ENCODE results near the gene SC5D. TPM values are rescaled to one million over a fixed set of nuclear protein-coding genes. Genes with fewer than 3 reads are reported as not detected.

The SC5D gene
- total RNA-seq, 2 donors from 2014 or later = 24.7 to 29.7 TPM

DNA sequence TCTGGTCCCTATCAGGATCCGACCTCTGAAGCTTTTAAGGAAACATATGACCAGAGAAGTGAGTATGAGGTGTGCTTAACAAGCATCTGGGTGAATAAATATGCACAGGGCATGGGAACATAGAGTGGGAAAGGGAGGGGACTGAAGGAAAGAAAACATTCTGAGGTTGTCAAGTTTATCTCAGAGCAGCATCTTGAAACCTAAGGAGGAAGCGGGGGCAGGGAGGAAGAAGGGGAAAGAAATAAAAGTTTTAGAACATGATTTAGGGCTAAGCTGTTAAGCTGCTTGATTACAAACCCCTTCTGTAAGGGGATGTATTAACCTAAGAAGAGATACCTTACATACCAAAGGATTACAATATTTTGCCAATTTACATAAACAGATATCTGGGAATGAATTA is 24.0 kb upstream of the SC5D start:
- no peak for ATAC-seq
- H3K36me3 Mint-ChIP-seq (ENCODE audit: low read depth) = peaks cover 6% of the 10 kb centered on the region
- H3K9me3 ChIP-seq (ENCODE audit: control insufficient read depth, low read length, poor library complexity, severe bottlenecking) = no peaks in the 10 kb centered on the region
- H3K27ac Mint-ChIP-seq = no peak overlapping the region
- no peak for DNase-seq
- H3K4me1 Mint-ChIP-seq = peaks cover 6% of the 10 kb centered on the region
- peaks cover 63% of the 10 kb centered on the region for H3K27me3 Mint-ChIP-seq
- no peak overlapping the region for H3K4me3 Mint-ChIP-seq

DNA sequence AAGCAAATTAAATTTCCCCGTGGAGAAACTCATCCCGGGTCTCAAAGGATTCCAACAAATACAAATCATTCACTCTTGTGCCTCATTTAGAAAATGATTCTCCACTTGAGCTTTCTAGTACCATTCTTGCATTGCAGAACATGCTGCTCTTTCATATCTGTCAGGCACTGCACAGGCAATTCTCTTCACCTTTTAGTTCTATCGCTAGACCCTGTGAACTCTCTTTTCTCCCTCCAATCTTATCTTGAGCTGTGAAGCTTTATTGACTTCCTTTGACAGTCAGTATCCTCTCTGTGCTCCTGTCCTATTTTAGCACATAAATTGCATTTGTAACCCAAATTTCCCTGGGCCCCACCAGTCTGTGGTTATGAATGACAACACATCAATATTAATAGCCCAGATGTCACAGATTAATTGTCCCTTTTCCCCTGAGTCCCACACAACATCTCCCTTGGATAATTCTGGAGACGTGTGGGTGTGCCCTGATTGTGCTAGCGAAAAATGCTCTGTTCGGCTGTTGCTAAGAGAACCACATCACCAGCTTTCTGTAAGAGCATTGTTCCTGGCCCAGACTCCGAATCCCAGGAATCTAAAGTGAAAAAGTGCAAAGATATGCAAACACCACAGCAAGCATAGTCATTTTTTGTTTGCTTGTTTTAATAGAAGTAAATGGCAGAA is 22.4 kb upstream of the SC5D start:
- Mint-ChIP-seq H3K27me3 (peaks cover 61% of the 10 kb centered on the region), H3K27ac (no peak overlapping the region), H3K4me3 (no peak overlapping the region), H3K4me1 (peaks cover 6% of the 10 kb centered on the region), H3K36me3 (ENCODE audit: low read depth) (peaks cover 6% of the 10 kb centered on the region)
- no peaks in the 10 kb centered on the region for H3K9me3 ChIP-seq (ENCODE audit: control insufficient read depth, low read length, poor library complexity, severe bottlenecking)
- ATAC-seq (no peak), DNase-seq (no peak)

DNA sequence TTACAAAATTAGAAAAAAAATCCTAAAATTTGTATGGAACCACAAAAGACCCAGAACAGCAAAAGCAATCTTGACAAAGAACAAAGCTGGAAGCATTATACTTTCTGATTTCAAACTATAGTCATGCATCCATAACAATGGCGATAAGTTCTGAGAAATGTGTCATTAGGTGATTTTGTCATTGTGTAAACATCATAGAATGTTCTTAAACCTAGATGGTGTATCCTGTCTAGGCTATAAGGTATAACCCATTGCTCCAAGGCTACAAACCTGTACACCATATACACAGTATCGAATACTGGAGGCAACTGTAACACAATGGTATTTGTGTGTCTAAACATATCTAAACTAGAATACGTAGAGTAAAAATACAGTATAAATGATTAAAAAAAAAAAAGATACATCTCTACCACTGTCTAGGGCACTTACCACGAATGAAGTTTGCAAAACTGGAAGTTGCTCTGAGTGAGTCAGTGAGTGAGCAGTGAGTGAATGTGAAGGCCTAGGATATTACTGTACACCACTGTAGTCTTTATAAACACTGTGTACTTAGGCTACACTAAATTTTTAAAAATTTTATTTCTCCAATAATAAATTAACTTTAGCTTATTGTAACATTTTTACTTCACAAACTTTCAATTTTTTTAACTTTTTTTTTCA is 18.1 kb upstream of the SC5D start:
- no peaks in the 10 kb centered on the region for H3K9me3 ChIP-seq (ENCODE audit: control insufficient read depth, low read length, poor library complexity, severe bottlenecking)
- H3K4me3 Mint-ChIP-seq = no peak overlapping the region
- DNase-seq = no peak
- peaks cover 2% of the 10 kb centered on the region for H3K36me3 Mint-ChIP-seq (ENCODE audit: low read depth)
- H3K4me1 Mint-ChIP-seq = no peaks in the 10 kb centered on the region
- ATAC-seq = no peak
- H3K27ac Mint-ChIP-seq = no peak overlapping the region
- H3K27me3 Mint-ChIP-seq = peaks cover 20% of the 10 kb centered on the region

DNA sequence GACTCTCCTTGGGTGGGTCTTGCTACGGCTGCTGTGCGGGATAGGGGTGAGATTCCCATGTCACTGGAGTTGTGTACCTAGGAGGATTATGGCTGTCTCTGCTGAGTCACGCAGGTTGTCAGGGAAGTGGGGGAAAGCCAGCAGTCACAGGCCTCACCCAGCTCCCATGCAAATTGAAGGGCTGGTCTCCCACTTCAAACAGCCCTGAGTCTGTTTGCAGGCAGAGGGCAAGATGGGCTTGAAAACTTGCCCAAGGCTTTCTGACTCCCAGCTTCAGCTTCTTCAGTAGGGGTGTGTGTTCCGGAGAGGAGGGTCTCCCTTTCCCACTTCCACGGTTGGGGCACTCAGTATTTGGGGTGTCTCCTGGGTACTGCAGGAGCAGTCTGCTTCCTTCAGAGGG is 10.9 kb upstream of the SC5D start:
- H3K9me3 ChIP-seq (ENCODE audit: control insufficient read depth, low read length, poor library complexity, severe bottlenecking) = no peaks in the 10 kb centered on the region
- H3K36me3 Mint-ChIP-seq (ENCODE audit: low read depth) = peaks cover 9% of the 10 kb centered on the region
- peaks cover 28% of the 10 kb centered on the region for H3K27me3 Mint-ChIP-seq
- ATAC-seq (no peak), DNase-seq (no peak)
- H3K27ac Mint-ChIP-seq = no peak overlapping the region
- no peak overlapping the region for H3K4me3 Mint-ChIP-seq
- no peaks in the 10 kb centered on the region for H3K4me1 Mint-ChIP-seq

DNA sequence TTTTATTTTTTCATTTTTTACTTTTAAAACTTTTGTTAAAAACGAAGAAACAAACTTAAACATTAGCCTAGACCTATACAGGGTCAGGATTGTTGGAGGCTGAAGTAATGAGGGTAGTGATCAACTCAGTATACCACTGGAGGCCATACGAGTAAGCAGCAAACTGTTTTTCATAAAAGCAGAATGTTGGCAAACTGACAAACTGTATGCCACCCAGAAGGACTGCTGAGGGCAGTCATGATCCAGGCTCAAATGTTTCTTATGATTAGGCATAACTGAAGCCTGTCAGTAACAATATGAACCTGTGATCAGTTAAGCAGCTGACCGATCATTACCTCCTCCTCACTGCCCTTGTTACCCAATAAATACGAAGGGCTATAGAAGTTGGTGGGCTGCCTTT is 10.2 kb upstream of the SC5D start:
- peaks cover 32% of the 10 kb centered on the region for H3K27me3 Mint-ChIP-seq
- peaks cover 9% of the 10 kb centered on the region for H3K36me3 Mint-ChIP-seq (ENCODE audit: low read depth)
- no peaks in the 10 kb centered on the region for H3K4me1 Mint-ChIP-seq
- ATAC-seq (no peak), DNase-seq (no peak)
- H3K4me3 Mint-ChIP-seq = no peak overlapping the region
- no peaks in the 10 kb centered on the region for H3K9me3 ChIP-seq (ENCODE audit: control insufficient read depth, low read length, poor library complexity, severe bottlenecking)
- no peak overlapping the region for H3K27ac Mint-ChIP-seq

DNA sequence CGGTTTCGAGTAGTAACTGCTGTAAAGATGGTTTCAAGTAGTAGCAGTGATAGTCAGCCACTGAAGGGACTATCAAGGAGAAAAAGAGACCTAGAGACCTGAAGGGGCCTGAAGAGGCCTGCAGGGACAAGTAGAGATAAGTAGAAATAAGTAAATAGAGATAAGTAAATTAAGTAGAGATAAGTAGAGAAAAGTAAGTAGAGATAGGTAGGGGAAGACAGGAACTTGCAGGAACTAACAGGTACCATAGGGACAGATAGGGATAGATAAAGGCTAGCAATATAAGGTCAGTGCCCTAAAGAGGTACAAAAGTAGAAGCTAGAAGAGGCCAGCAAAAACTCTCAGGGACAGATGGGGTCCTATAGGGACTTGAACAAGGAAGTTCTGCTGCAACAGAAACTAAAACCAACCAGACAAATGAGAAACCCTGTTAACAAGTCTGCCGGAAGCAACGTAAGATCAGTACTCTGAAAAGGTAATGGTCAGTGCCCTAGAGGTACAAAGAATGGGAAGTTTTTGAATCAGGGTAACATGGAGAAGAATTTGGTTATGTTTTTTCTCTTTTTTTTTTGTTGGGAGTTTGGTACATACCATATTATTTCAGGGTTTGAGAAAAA is 9.6 kb upstream of the SC5D start:
- DNase-seq = no peak
- Mint-ChIP-seq H3K4me1 (no peaks in the 10 kb centered on the region), H3K27ac (no peak overlapping the region), H3K36me3 (ENCODE audit: low read depth) (peaks cover 9% of the 10 kb centered on the region), H3K27me3 (peaks cover 33% of the 10 kb centered on the region), H3K4me3 (no peak overlapping the region)
- H3K9me3 ChIP-seq (ENCODE audit: control insufficient read depth, low read length, poor library complexity, severe bottlenecking) = no peaks in the 10 kb centered on the region
- ATAC-seq = no peak

DNA sequence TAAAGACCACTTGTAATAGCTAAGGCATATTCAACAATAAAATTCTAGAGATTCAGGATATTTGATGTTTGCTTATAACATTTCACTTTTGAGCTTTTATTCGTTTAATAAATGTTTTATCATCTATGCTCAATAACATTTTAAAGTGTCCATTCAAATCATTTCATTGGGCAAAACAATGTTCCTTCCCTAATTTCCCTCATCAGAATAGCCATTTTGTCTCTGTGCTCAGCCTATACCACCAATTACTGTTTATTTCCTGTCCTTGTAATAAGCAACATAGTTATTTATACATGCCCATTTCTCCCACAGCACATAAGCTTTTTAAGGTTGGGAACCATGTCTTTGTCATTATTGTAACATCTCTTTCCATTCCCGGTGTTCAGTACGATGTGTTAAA is 1.3 kb upstream of the SC5D start:
- DNase-seq (no peak), ATAC-seq (no peak)
- Mint-ChIP-seq H3K4me3 (peak overlapping the region; percentile 98), H3K4me1 (peaks cover 30% of the 10 kb centered on the region), H3K36me3 (ENCODE audit: low read depth) (peaks cover 5% of the 10 kb centered on the region), H3K27me3 (peaks cover 6% of the 10 kb centered on the region), H3K27ac (peak overlapping the region; percentile 100)
- H3K9me3 ChIP-seq (ENCODE audit: control insufficient read depth, low read length, poor library complexity, severe bottlenecking) = no peaks in the 10 kb centered on the region

DNA sequence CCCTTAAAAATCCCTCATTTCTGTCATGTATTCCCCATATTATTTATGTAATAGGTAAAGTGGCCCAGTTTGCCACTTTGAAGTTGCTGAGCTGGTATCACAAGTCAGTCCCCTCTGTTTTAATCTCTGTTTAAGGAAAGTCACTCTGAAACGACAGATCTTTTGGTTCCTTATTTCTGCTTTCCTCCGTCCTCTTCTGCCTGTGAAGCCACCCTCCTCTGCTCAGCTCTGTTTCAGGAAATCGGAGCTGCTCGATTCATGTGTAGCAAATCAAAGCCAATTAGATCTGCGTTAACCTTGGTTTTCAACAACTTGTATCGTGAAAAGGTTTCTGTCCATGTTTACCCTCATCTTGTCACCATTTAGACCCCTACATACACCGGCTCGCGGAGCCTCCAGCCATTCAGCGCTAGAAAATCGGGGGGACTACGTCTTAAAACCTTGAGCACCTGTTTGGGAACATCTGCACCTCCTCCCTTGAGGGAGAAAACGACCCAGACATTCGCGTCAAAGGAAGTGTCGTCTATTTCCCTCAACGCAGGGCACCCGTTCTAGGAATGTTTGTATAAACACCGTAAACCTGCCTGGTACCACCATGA is 576 bp upstream of the SC5D start:
- Mint-ChIP-seq H3K4me1 (peaks cover 33% of the 10 kb centered on the region), H3K4me3 (peak overlapping the region; percentile 98), H3K36me3 (ENCODE audit: low read depth) (peaks cover 6% of the 10 kb centered on the region), H3K27me3 (peaks cover 6% of the 10 kb centered on the region), H3K27ac (peak overlapping the region; percentile 100)
- no peaks in the 10 kb centered on the region for H3K9me3 ChIP-seq (ENCODE audit: control insufficient read depth, low read length, poor library complexity, severe bottlenecking)
- DNase-seq (no peak), ATAC-seq (peak; percentile 43)

DNA sequence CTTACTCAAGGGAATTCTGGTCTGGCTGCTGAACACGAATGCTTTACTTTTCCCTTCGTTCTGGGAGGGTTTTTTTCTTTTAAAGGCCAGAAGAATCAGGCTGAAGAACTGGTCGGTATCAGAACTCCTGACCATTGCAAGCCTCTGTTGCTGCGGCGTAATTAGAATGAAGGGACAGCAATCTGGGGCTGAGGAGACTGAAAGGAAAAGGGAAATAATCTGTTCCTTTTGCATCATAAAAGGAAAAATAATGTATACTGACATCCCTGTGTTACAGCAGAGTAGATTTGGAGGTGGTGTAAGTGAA is 670 bp downstream of the SC5D start:
- H3K9me3 ChIP-seq (ENCODE audit: control insufficient read depth, low read length, poor library complexity, severe bottlenecking) = no peaks in the 10 kb centered on the region
- no peak for ATAC-seq

DNA sequence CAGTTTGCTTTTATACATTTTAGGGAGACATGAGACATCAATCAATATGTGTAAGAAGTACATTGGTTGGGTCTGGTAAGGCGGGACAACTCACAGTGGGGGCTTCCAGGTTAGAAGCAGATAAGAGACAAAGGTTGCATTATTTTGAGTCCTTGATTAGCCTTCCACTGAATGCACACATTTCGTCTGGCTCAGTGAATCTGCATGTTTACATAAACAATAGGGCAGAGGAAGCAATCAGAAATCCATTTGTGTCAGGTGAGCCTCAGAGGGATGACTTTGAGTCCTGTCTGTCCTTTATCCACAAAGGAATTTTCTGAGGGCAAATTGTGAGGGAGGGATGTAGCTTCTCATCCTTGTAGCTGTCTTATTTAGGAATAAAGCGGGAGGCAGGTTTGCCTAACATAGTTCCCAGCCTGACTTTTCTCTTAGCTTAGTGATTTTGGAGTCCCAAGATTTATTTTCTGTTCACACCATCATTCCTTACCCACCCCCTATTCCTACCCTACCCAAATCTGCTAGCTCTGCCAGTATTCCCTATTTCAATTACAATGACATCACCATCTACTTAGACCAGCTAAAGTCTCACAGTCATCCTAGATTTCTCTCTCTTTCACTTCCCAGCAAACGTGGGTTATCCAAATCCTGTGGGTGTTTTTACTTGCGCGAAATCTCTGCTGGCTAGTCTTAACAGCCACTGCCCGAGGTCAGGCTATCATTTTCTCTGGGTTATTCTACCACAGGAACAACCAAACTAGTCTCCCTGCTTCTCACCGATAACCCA is 2.9 kb downstream of the SC5D start:
- H3K9me3 ChIP-seq (ENCODE audit: control insufficient read depth, low read length, poor library complexity, severe bottlenecking) = no peaks in the 10 kb centered on the region
- H3K27me3 Mint-ChIP-seq = no peaks in the 10 kb centered on the region
- no peak for DNase-seq
- peaks cover 6% of the 10 kb centered on the region for H3K36me3 Mint-ChIP-seq (ENCODE audit: low read depth)
- no peak for ATAC-seq
- peaks cover 39% of the 10 kb centered on the region for H3K4me1 Mint-ChIP-seq
- no peak overlapping the region for H3K4me3 Mint-ChIP-seq
- H3K27ac Mint-ChIP-seq = no peak overlapping the region

More for the DNA sequence above, 670 bp downstream of the SC5D start:
- Mint-ChIP-seq H3K27ac (peak overlapping the region; percentile 100), H3K27me3 (no peaks in the 10 kb centered on the region), H3K4me3 (peak overlapping the region; percentile 98), H3K4me1 (peaks cover 35% of the 10 kb centered on the region), H3K36me3 (ENCODE audit: low read depth) (peaks cover 6% of the 10 kb centered on the region)
- DNase-seq = no peak

DNA sequence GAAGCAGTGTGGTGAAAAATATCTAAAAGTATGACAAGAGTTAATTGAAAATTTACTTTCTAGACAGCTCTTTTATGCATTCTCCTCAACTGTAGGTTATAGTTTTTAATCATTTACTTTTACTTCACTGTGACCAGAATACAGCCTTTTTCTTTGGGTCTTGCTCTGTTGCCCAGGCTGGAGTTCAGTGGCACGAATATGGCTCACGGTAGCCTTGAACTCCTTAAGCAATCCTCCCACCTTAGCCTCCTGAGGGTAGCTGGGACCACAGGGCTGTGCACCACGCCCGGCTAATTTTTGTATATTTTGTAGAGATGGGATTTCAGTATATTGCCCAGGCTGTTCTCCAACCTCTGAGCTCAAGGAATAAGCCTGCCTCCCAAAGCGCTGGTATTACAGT is 5.3 kb downstream of the SC5D start:
- Mint-ChIP-seq H3K4me3 (no peak overlapping the region), H3K4me1 (peaks cover 35% of the 10 kb centered on the region), H3K27me3 (no peaks in the 10 kb centered on the region), H3K36me3 (ENCODE audit: low read depth) (peaks cover 6% of the 10 kb centered on the region), H3K27ac (no peak overlapping the region)
- DNase-seq (no peak), ATAC-seq (no peak)
- no peaks in the 10 kb centered on the region for H3K9me3 ChIP-seq (ENCODE audit: control insufficient read depth, low read length, poor library complexity, severe bottlenecking)

DNA sequence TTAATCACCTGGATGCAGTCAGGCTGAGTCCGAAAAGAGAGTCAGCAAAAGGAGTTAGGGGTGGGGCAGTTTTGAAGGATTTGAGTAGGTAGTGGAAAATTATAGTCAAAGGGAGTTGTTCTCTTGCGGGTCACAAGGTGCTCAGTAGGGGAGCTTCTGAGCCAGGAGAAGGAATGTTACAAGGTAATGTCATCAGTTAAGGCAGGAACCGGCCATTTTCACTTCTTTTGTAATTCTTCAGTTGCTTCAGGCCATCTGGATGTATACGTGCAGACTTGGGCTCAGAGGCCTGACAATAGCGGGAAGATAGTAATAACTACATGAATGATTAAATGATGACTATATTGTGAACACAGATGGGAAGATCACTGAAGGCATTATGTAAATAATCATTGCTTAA is 6.2 kb downstream of the SC5D start:
- ATAC-seq (no peak), DNase-seq (no peak)
- H3K9me3 ChIP-seq (ENCODE audit: control insufficient read depth, low read length, poor library complexity, severe bottlenecking) = no peaks in the 10 kb centered on the region
- peaks cover 33% of the 10 kb centered on the region for H3K4me1 Mint-ChIP-seq
- H3K27me3 Mint-ChIP-seq = no peaks in the 10 kb centered on the region
- H3K27ac Mint-ChIP-seq = no peak overlapping the region
- H3K36me3 Mint-ChIP-seq (ENCODE audit: low read depth) = peaks cover 6% of the 10 kb centered on the region
- H3K4me3 Mint-ChIP-seq = no peak overlapping the region

DNA sequence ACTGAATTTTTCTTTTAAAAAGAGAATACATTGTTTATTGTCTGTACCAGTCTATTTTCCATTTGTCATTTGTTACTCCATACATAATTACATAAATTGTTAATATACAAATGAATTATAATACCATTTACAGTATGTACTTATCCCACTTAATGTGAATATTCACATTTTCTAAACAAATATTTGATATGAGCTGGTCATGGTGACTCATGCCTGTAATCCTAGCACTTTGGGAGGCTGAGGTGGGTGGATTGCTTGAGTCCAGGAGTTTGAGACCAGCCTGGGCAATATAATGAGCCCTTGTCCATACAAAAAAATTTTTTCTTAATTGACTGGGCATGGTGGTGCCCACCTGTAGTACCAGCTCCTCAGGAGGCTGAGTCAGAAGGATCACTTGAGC is 6.8 kb downstream of the SC5D start:
- H3K27ac Mint-ChIP-seq = no peak overlapping the region
- H3K36me3 Mint-ChIP-seq (ENCODE audit: low read depth) = peaks cover 6% of the 10 kb centered on the region
- no peaks in the 10 kb centered on the region for H3K27me3 Mint-ChIP-seq
- DNase-seq (no peak), ATAC-seq (no peak)
- no peak overlapping the region for H3K4me3 Mint-ChIP-seq
- peaks cover 33% of the 10 kb centered on the region for H3K4me1 Mint-ChIP-seq
- no peaks in the 10 kb centered on the region for H3K9me3 ChIP-seq (ENCODE audit: control insufficient read depth, low read length, poor library complexity, severe bottlenecking)

Measured in T-helper 17 cell (primary cell).